Stimulated activated CD8-positive, alpha-beta memory T cell treated with anti-CD3 and anti-CD28 coated beads, Interleukin-12 subunit alpha, Interleukin-12 subunit beta, amount 100 ng/mL, for 4 hours (primary cell): ENCODE measurements around the gene ANXA6.
A peak's percentile ranks its signal among the peaks of the same experiment; 100 is the strongest.
"Not testable (repeated sequence)": the region's sequence is repeated elsewhere in the genome, so short reads cannot be mapped to it uniquely, and the experiment has no call there.

Experiments
- DNase-seq: peaks from one replicate; pipeline ENCODE4 v3.0.0-alpha.2; 2020; ENCODE audit warnings: low read depth

ANXA6 gene

GRCh38 chr5:151157426-151158286, at the start of gene ANXA6:
TSS of gene ANXA6 (minus strand) at chr5:151157779. CDS start at chr5:151147901, 9,878 bp downstream.
- DNase-seq: peak; percentile 37

DNA sequence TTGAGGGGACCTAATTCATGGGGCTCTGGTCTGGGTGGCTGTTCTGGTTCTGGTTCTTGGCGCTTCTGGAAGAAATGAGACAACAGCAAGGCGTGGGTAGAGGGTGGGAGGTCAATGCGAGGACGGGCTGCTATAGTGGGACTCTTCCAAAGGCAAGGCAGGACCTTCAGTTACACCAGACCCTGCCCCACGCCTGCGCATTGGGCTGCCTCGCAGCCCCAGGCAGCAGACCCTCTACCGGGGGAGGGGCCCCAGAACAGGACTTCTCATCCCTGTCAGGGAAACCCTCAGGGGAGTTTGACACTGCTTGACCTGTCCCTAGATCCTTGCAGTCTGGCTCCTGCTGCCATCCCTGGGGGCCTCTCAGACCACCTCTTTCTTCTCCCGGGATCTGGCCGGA, 47.8 kb upstream of the ANXA6 start:
- no peak for DNase-seq

- no peak for DNase-seq
Observed at GRCh38 chr5:151204051-151204450, 46.5 kb upstream of the ANXA6 start.

- no peak for DNase-seq
Observed at GRCh38 chr5:151202381-151203139, 45.0 kb upstream of the ANXA6 start.

DNA sequence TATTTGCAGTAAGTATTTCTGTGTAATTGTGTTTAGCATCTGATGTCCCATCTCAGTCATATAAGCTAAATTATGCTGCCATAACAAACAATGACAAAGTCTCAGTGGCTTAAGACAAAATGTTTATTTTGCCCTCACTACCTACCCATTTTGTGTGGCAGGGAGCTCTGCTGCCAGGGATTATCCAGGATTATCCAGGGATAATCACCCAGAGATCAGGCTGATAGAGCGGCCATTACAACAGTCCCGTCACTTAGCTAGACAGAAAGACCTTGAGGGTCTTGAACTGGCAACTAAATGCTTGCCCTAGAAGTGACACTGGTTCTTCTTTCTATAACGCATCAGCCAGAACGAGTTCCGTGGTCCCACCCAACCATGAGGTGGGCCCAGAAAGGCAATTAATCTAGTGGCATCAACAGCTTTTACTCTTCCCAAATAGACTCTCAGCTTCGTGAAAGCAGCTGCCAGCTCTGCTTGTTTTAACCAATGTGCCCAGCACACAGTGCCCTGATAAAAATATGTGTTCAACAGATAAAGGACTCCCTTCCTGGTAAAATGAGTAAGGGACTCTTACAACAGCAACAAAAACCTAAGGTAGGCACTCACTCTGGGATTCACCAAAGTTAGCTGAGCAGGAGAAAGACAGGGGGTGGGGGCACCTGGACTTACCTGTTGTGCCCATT, 43.5 kb upstream of the ANXA6 start:
- DNase-seq: no peak

GRCh38 chr5:151199581-151200185, 42.1 kb upstream of the ANXA6 start:
- no peak for DNase-seq

- no peak for DNase-seq
Observed at GRCh38 chr5:151198861-151199260, 41.3 kb upstream of the ANXA6 start.

DNA sequence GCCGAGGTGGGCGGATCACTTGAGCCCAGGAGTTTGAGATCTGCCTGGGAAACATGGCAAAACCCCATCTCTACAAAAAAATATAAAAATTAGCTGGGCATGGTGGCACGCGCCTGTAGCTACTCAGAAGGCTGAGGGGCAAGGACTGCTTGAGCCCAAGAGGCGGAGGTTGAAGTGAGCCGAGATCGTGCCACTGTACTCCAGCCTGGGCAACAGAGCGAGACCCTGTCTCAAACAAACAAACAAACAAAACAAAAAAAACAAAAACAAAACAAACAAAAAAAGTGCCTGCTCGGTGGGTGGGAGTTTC, 39.7 kb upstream of the ANXA6 start:
- not testable (repeated sequence) for DNase-seq

DNA sequence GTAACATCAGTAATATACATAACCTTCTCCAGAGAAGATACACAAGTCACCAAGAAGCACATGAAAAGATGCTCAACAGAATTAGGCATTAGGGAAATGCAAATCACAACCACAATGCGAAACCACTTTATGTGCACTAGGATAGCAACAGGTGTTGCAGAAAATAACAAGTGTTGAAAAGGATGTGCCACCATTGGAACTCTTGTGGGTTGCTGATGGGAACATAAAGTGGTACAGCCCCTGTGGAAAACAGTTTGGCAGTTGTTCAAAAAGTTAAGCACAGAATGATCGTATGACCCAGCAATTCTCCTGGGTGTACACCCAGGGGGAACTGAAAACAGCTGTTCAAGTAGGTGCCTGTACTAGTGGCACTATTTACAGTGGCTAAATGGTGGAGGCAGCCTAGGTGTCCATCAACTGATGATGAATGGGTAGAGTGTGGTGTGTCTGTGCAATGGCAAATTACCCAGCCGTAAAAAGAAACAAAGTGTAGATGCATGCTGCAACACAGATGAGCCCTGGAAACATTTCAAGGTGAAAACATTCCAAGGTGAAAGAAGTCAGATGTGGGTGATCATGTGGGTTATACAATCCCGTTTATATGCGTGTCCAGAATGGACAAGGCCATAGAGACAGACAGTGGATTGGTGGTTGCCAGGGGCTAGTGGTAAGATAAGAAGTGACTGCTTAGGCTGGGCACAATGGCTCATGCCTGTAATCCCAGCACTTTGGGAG, 39.1 kb upstream of the ANXA6 start:
- DNase-seq: no peak

DNA sequence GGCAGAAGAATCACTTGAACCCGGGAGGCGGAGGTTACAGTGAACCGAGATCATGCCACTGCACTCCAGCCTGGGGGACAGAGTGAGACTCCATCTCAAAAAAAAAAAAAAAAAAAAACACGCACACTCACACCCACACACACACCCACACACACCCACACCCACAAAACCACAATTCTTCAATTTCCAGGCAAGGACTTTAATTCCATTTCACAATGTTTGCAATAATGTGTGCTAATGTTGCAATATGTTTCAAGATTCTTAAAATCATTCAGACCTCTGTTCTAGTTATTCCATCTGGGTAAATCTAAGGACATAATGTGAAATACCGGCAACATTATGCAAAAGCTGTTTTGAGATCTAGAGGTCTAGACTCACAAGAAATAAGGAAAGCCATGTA, 38.0 kb upstream of the ANXA6 start:
- no peak for DNase-seq

GRCh38 chr5:151192626-151193025, 35.0 kb upstream of the ANXA6 start:
- DNase-seq: no peak

- no peak for DNase-seq
Observed at GRCh38 chr5:151191661-151192060, 34.1 kb upstream of the ANXA6 start.

GRCh38 chr5:151189151-151189550, 31.6 kb upstream of the ANXA6 start:
- DNase-seq: no peak

DNA sequence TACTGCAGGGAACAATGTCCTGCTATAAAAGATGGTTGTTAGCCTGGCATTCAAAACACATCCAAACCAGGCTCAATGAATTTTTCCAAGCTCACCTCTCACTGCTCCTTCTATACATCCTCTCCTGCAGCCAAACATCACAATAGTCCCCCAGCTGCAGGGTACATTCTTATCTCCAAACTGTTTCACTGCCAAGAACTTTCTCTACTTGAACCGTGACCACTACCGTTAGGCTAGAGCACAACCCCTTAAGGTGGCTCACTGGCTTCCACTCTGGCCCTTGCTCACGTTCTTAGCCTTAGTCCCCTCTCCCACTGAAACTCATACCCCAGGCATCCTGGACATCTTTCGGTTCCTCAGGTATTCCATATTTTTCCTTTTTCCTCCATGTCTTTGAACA, 29.0 kb upstream of the ANXA6 start:
- no peak for DNase-seq

- DNase-seq: no peak
Observed at GRCh38 chr5:151186052-151186451, 28.5 kb upstream of the ANXA6 start.

DNA sequence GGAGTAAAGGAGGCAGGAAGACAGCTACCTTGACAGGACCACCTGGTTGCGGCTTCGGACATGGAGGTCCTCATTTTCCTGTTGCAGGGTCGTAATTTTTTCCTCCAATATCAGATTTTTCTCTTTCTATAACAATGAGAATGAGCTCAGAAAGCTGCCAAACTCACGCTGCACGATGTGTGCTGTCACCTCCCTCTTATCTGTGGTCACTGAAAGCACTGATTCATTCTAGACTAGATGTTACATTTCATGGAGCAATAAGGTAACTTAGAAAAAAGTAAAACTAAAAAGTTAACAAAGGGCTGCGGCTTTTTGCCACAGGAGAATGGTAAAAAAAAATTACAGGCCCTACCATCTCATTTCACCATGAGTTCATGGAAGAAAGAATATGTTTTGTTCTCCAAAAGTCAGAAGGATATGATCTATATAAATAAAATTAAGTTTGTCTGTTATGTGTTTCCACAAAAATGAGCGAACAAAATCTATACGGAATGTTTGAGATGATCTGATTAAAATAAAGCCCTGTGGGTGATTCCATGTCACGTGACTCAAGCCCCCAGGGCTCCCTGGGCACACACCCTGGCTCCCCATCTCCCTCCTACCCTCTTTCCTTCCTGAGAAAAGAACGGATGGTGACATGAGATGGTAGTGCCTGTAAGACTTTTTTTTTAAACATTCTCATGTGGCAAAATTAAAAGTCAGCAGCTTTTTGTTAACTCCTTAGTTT, 26.9 kb upstream of the ANXA6 start:
- no peak for DNase-seq

DNA sequence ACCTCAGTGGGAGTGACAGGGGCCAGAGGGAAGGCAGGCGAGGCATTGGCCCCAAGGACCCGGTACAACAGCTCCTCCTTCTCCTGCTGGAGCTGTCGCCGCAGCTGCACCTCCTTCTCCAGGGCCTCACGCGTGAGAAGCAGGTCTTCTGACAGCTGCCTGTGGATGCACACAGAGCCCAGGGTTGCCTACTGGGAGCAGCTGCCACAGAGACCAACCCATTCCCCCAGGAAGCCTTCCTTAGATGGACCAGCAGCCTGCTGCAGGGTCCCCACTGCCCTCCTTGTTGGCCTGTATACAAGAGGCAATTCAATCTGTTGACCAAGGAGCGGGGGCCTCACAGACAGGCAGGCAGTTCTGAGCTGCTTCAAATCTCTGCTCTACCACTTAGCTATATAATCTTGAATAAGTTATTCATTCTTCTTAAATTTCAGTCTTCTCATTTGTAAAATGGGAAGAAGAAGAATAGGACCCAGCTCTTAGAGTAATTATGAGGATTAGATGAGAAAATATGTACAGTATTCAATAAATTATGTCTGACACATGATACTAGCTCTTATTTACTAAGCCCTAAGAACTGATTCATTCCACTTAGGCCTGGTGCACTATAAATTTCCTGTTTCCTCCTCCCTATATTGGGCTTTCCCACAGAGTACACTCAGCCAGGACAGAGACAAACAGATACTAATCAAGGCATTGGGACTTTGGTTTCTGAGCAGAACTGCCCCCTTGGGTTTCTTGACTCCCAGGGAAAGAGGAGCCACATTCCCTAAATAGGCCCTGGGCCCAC, 26.1 kb upstream of the ANXA6 start:
- no peak for DNase-seq

DNA sequence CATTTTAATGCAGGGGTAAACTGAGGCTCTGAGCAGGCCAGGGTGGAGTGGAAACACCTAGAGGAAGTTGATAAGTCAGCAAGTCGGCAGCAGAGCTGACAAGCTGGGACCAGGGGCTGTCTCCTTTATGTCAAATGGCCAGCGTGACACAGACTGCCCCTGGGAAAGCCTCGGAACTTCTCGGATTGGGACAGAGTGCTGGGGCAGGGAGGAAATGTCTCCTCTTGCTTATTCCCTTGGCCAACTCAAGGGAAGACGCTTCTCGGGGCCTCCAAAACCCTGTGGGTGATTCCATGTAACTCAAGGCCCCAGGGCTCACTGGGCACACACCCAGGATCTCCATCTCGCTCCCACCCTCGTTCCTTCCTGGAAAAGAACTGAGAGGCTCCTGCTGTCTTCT, 25.4 kb upstream of the ANXA6 start:
- DNase-seq: no peak

- DNase-seq: no peak
Observed at GRCh38 chr5:151182524-151182900, 24.9 kb upstream of the ANXA6 start.

- no peak for DNase-seq
Observed at GRCh38 chr5:151181818-151182523, 24.4 kb upstream of the ANXA6 start.
